ENCODE data around the gene TBX10. TPM values are rescaled to one million over a fixed set of nuclear protein-coding genes. Genes with fewer than 3 reads are reported as not detected.
"Not testable (repeated sequence)": the region's sequence is repeated elsewhere in the genome, so short reads cannot be mapped to it uniquely, and the experiment has no call there.

The TBX10 gene
- total RNA-seq = not detected

- TF ChIP-seq POLR2AphosphoS5 (IDR thresholded peaks at IDR 0.05) (no peak), POLR2A (IDR thresholded peaks at IDR 0.05) (no peak), EP300 (IDR thresholded peaks at IDR 0.05) (no peak), CTCF (IDR thresholded peaks at IDR 0.05) (no peak)
- H3K27ac ChIP-seq = no peak within 1 kb of the TSS
- H3K4me3 ChIP-seq = no peak within 1 kb of the TSS
- peak in 1 of 2 donors; percentile 50 for DNase-seq
- H3K4me1 ChIP-seq = peaks cover 0 to 6% (median 0%) of the 10 kb centered on the region in 4 donors
- H3K36me3 ChIP-seq = no peaks in the 10 kb centered on the region
- H3K9me3 ChIP-seq = no peaks in the 10 kb centered on the region
- 77 to 79% methylated on average over 16 to 18 of the region's 18 CpGs for WGBS, 2 donors
- no peak for ATAC-seq (ENCODE audit: low FRiP score in 2 of 2)
- H3K27me3 ChIP-seq = peaks cover 0 to 6% (median 0%) of the 10 kb centered on the region in 4 donors
Observed at GRCh38 chr11:67639438-67639859, at the start of gene TBX10. Gene TBX10, minus strand, starts transcription at chr11:67639763. Its CDS starts 291 bp downstream, at chr11:67639472.

- no peak overlapping the region for H3K4me3 ChIP-seq
- H3K4me1 ChIP-seq = no peaks in the 10 kb centered on the region
- WGBS, 2 donors = 78 to 82% methylated on average over 4 of the region's 4 CpGs
- TF ChIP-seq CTCF (IDR thresholded peaks at IDR 0.05) (no peak), POLR2A (IDR thresholded peaks at IDR 0.05) (no peak), EP300 (IDR thresholded peaks at IDR 0.05) (no peak), POLR2AphosphoS5 (IDR thresholded peaks at IDR 0.05) (no peak)
- H3K27ac ChIP-seq = no peak overlapping the region
- H3K9me3 ChIP-seq = no peaks in the 10 kb centered on the region
- ATAC-seq (ENCODE audit: low FRiP score in 2 of 2) (no peak), DNase-seq (no peak)
- H3K36me3 ChIP-seq = no peaks in the 10 kb centered on the region
- no peaks in the 10 kb centered on the region for H3K27me3 ChIP-seq
Observed at GRCh38 chr11:67689178-67689577, 49.6 kb upstream of the TBX10 start.

GRCh38 chr11:67687986-67688385 lies 48.4 kb upstream of the TBX10 start:
- Histone ChIP-seq H3K27me3 (no peaks in the 10 kb centered on the region), H3K4me3 (no peak overlapping the region), H3K36me3 (no peaks in the 10 kb centered on the region), H3K9me3 (no peaks in the 10 kb centered on the region), H3K4me1 (no peaks in the 10 kb centered on the region), H3K27ac (no peak overlapping the region)
- no peak for ATAC-seq (ENCODE audit: low FRiP score in 2 of 2)
- 88 to 89% methylated on average over 2 of the region's 2 CpGs for WGBS, 2 donors
- no peak for DNase-seq
- no peak for TF ChIP-seq CTCF (IDR thresholded peaks at IDR 0.05)
- no peak for TF ChIP-seq EP300 (IDR thresholded peaks at IDR 0.05)
- TF ChIP-seq POLR2A (IDR thresholded peaks at IDR 0.05) = no peak
- no peak for TF ChIP-seq POLR2AphosphoS5 (IDR thresholded peaks at IDR 0.05)

GRCh38 chr11:67685641-67686332 lies 46.2 kb upstream of the TBX10 start:
- not testable (repeated sequence) for H3K4me3 ChIP-seq; DNase-seq; H3K9me3 ChIP-seq; H3K27ac ChIP-seq; H3K4me1 ChIP-seq; ATAC-seq (ENCODE audit: low FRiP score in 2 of 2); H3K27me3 ChIP-seq; H3K36me3 ChIP-seq
- WGBS, 2 donors = 58 to 64% methylated on average over 8 of the region's 8 CpGs

GRCh38 chr11:67682126-67683034 lies 42.8 kb upstream of the TBX10 start:
- H3K9me3 ChIP-seq; H3K27me3 ChIP-seq; ATAC-seq (ENCODE audit: low FRiP score in 2 of 2); H3K4me1 ChIP-seq; DNase-seq; H3K4me3 ChIP-seq; H3K36me3 ChIP-seq; H3K27ac ChIP-seq: not testable (repeated sequence)
- WGBS, 2 donors = 67 to 69% methylated on average over 14 of the region's 14 CpGs

Measured in upper lobe of left lung (tissue), 6 donors.